ENCODE results near the gene POGK. TPM values are rescaled to one million over a fixed set of nuclear protein-coding genes. Genes with fewer than 3 reads are reported as not detected.

Gene POGK
- total RNA-seq, 1 experiment from 2014 or later, result 47.7 TPM

- Histone ChIP-seq H2AFZ (ENCODE audit: low read length) (no peak overlapping the region), H2BK20ac (ENCODE audit: low read depth, low read length, poor library complexity, severe bottlenecking) (no peak overlapping the region), H3K23ac (ENCODE audit: insufficient read length, low read depth, low read length) (no peak overlapping the region), H2BK15ac (ENCODE audit: low read depth, low read length) (no peak overlapping the region), H2BK12ac (ENCODE audit: insufficient read length, low read depth, low read length) (no peak overlapping the region), H4K20me1 (ENCODE audit: control insufficient read depth, insufficient read depth, insufficient read length) (no peaks in the 10 kb centered on the region), H3K18ac (ENCODE audit: insufficient read length, low read depth, low read length) (no peak overlapping the region), H3T11ph (ENCODE audit: low read length) (no peak overlapping the region), H3K14ac (ENCODE audit: insufficient read depth, low read length) (no peak overlapping the region), H3K4me1 (ENCODE audit: insufficient read depth, low read length) (no peaks in the 10 kb centered on the region), H3K4me2 (ENCODE audit: insufficient read depth, insufficient read length, low read length) (no peak overlapping the region), H2BK120ac (ENCODE audit: low read depth, low read length, poor library complexity, severe bottlenecking) (no peak overlapping the region), H4K91ac (ENCODE audit: insufficient read length, low read depth, low read length) (no peak overlapping the region), H2BK5ac (ENCODE audit: insufficient read length, low read length) (no peak overlapping the region), H4K8ac (replicated peaks; ENCODE audit: insufficient read length, low read depth, low read length) (no peak overlapping the region), H3K27me3 (ENCODE audit: insufficient read depth, low read length) (no peaks in the 10 kb centered on the region), H3K23me2 (ENCODE audit: insufficient read length, low read depth, low read length, poor library complexity, severe bottlenecking) (no peaks in the 10 kb centered on the region), H4K5ac (ENCODE audit: insufficient read length, low read depth, low read length) (no peak overlapping the region), H3K79me2 (ENCODE audit: insufficient read depth, low read length) (no peaks in the 10 kb centered on the region), H3K56ac (ENCODE audit: insufficient read length, low read depth, low read length) (no peak overlapping the region), H3K9ac (ENCODE audit: extremely low read depth, insufficient read length, low read length) (no peak overlapping the region), H3K4ac (ENCODE audit: low read depth, low read length) (no peak overlapping the region), H3K9me3 (ENCODE audit: control insufficient read depth, low read depth, low read length) (no peaks in the 10 kb centered on the region), H3K79me1 (ENCODE audit: insufficient read depth, low read depth, low read length, poor library complexity, severe bottlenecking) (no peaks in the 10 kb centered on the region), H3K27ac (ENCODE audit: insufficient read length, low read depth, low read length) (no peak overlapping the region), H2AK5ac (ENCODE audit: insufficient read length, low read length) (no peak overlapping the region)
- no peaks in the 10 kb centered on the region for H3K9me3 Mint-ChIP-seq
- no peak overlapping the region for H3K27ac Mint-ChIP-seq
- WGBS (ENCODE audit: extremely low coverage, insufficient read length, low lambda C conversion rate), result no CpG with 5 or more reads among the region's 23 CpGs
- no peaks in the 10 kb centered on the region; a peak in 1 of 7 replicates for H3K36me3 Mint-ChIP-seq (ENCODE audit: insufficient read depth in 1 of 3, low read depth in 3 of 3)
- H3K4me3 Mint-ChIP-seq, result no peak overlapping the region
- DNase-seq, result no peak
- no peak for TF ChIP-seq CTCF (conservative IDR thresholded peaks at IDR 0.05)
- no peaks in the 10 kb centered on the region for H3K4me1 Mint-ChIP-seq
- peaks cover 3% of the 10 kb centered on the region; the same call in 1 of the 2 replicates for H3K27me3 Mint-ChIP-seq (ENCODE audit: low read depth)
Observed at GRCh38 chr1:166796620-166797236, 42.5 kb upstream of the POGK start.
